Anterior cingulate cortex (tissue), 58 donors: ENCODE measurements around the gene STK17A.
"Not testable (repeated sequence)": the region's sequence is repeated elsewhere in the genome, so short reads cannot be mapped to it uniquely, and the experiment has no call there.

Experiments
- DNase-seq, 58 donors: peaks; one replicate each; lab custom pipeline; 2025; lab: John Stamatoyannopoulos, UW

Gene STK17A

GRCh38 chr7:43593010-43593409, 10.1 kb downstream of the STK17A start:
- DNase-seq: no peak

- no peak for DNase-seq
Observed at GRCh38 chr7:43594020-43594419, 11.1 kb downstream of the STK17A start.

- DNase-seq: not testable (repeated sequence)
Observed at GRCh38 chr7:43596426-43596825, 13.5 kb downstream of the STK17A start.

- no peak for DNase-seq
Observed at GRCh38 chr7:43600056-43600455, 17.1 kb downstream of the STK17A start.

GRCh38 chr7:43602256-43602655, 19.3 kb downstream of the STK17A start:
- no peak for DNase-seq

GRCh38 chr7:43604251-43604650, 21.3 kb downstream of the STK17A start:
- DNase-seq: no peak

- no peak for DNase-seq
Observed at GRCh38 chr7:43609097-43609496, 26.2 kb downstream of the STK17A start.

GRCh38 chr7:43612128-43612527, 29.2 kb downstream of the STK17A start:
- DNase-seq: no peak

- peak in 5 of 58 donors; percentile 2 to 39 (median 7) for DNase-seq
Observed at GRCh38 chr7:43612599-43613589, 30.0 kb downstream of the STK17A start.

- no peak for DNase-seq
Observed at GRCh38 chr7:43615558-43616145, 32.7 kb downstream of the STK17A start.

GRCh38 chr7:43616977-43617376, 34.1 kb downstream of the STK17A start:
- no peak for DNase-seq

- DNase-seq: no peak
Observed at GRCh38 chr7:43618073-43618472, 35.2 kb downstream of the STK17A start.

- no peak for DNase-seq
Observed at GRCh38 chr7:43619213-43620012, 36.5 kb downstream of the STK17A start.

- no peak for DNase-seq
Observed at GRCh38 chr7:43621729-43622448, 39.0 kb downstream of the STK17A start.

GRCh38 chr7:43624156-43624555, 41.2 kb downstream of the STK17A start:
- DNase-seq: no peak

GRCh38 chr7:43625453-43625852, 42.5 kb downstream of the STK17A start:
- DNase-seq: no peak

GRCh38 chr7:43625980-43626379, 43.1 kb downstream of the STK17A start:
- no peak for DNase-seq

- DNase-seq: no peak
Observed at GRCh38 chr7:43626695-43627094, 43.8 kb downstream of the STK17A start.

- not testable (repeated sequence) for DNase-seq
Observed at GRCh38 chr7:43627798-43628197, 44.9 kb downstream of the STK17A start.

GRCh38 chr7:43628431-43628830, 45.5 kb downstream of the STK17A start:
- no peak for DNase-seq
